Measurements from ENCODE around the gene HACL1.
"Not testable (repeated sequence)": the region's sequence is repeated elsewhere in the genome, so short reads cannot be mapped to it uniquely, and the experiment has no call there.

The HACL1 gene

GRCh38 chr3:15628967-15629366 lies 27.6 kb upstream of the HACL1 start:
- no peak for TF ChIP-seq CTCF (IDR thresholded peaks at IDR 0.05; ENCODE audit: extremely low read depth, missing control alignments)
- DNase-seq (ENCODE audit: low spot score), result no peak

GRCh38 chr3:15623535-15624440 lies 22.4 kb upstream of the HACL1 start:
- no peak for DNase-seq (ENCODE audit: low spot score)
- no peak for TF ChIP-seq CTCF (IDR thresholded peaks at IDR 0.05; ENCODE audit: extremely low read depth, missing control alignments)

- not testable (repeated sequence) for DNase-seq (ENCODE audit: low spot score)
Measured at GRCh38 chr3:15619659-15620464, 18.5 kb upstream of the HACL1 start.

- no peak for TF ChIP-seq CTCF (IDR thresholded peaks at IDR 0.05; ENCODE audit: extremely low read depth, missing control alignments)
- no peak for DNase-seq (ENCODE audit: low spot score)
Measured at GRCh38 chr3:15616053-15616452, 14.7 kb upstream of the HACL1 start.

GRCh38 chr3:15614958-15615357 lies 13.6 kb upstream of the HACL1 start:
- DNase-seq (ENCODE audit: low spot score), result no peak
- no peak for TF ChIP-seq CTCF (IDR thresholded peaks at IDR 0.05; ENCODE audit: extremely low read depth, missing control alignments)

GRCh38 chr3:15612001-15612400 lies 10.6 kb upstream of the HACL1 start:
- no peak for TF ChIP-seq CTCF (IDR thresholded peaks at IDR 0.05; ENCODE audit: extremely low read depth, missing control alignments)

GRCh38 chr3:15611018-15611417 lies 9.6 kb upstream of the HACL1 start:
- no peak for TF ChIP-seq CTCF (IDR thresholded peaks at IDR 0.05; ENCODE audit: extremely low read depth, missing control alignments)
- no peak for DNase-seq (ENCODE audit: low spot score)

More at GRCh38 chr3:15612001-15612400, 10.6 kb upstream of the HACL1 start:
- DNase-seq (ENCODE audit: low spot score), result no peak

Data from GM20000 (cell line).